CD4-positive, alpha-beta T cell (primary cell): ENCODE measurements around the gene TLX3. TPM values are rescaled to one million over a fixed set of nuclear protein-coding genes. Genes with fewer than 3 reads are reported as not detected.
"Not testable (repeated sequence)": the region's sequence is repeated elsewhere in the genome, so short reads cannot be mapped to it uniquely, and the experiment has no call there.

Source experiments
- ATAC-seq: fragments of 200-7000 bp; cut with Tn5 transposase; one replicate; pipeline ENCODE4 v1.10.0; 2022; ENCODE audit warnings: mild to moderate bottlenecking; ENCODE audit not compliant: poor library complexity
- CTCF ChIA-PET: fragments of 350-600 bp; sonication (Branson Sonifier 250); formaldehyde crosslinking; loops from one replicate; lab custom pipeline; 2021; ENCODE audit warnings: antibody characterized with exemption, inconsistent platforms; lab: Charles Lee
- POLR2A ChIA-PET: fragments of 350-600 bp; sonication (Branson Sonifier 250); formaldehyde crosslinking; loops from one replicate; lab custom pipeline; 2021; ENCODE audit warnings: antibody characterized with exemption, inconsistent platforms; lab: Charles Lee
- DNase-seq, 14 experiments: peaks; one replicate each; pipeline ENCODE4 v3.0.0-alpha.2; 2013 to 2020; ENCODE audit warnings: mixed read lengths in 2 of 14
- H3K27ac ChIP-seq, 2 donors: one replicate each; pipeline versions ENCODE4 v1.5.1 to v1.7.0; 2013; ENCODE audit warnings: low read length in 2 of 2, low read depth in 1 of 2, mild to moderate bottlenecking in 1 of 2
- H3K27me3 ChIP-seq, 2 experiments: 1 replicate in 1 of 2; 2 replicates in 1 of 2; pipeline versions ENCODE4 v1.6.1 to v1.7.0; 2013; ENCODE audit warnings: low read length in 2 of 2, control low read depth in 1 of 2, mild to moderate bottlenecking in 1 of 2, moderate library complexity in 1 of 2; ENCODE audit not compliant: insufficient read depth in 2 of 2, control insufficient read depth in 1 of 2
- H3K36me3 ChIP-seq: one replicate; pipeline ENCODE4 v1.6.1; 2013; ENCODE audit warnings: low read length, control low read depth; ENCODE audit not compliant: insufficient read depth
- H3K4me1 ChIP-seq: one replicate; pipeline ENCODE4 v1.6.1; 2013; ENCODE audit warnings: low read length, control low read depth; ENCODE audit not compliant: insufficient read depth
- H3K4me3 ChIP-seq: one replicate; pipeline ENCODE4 v1.5.1; 2013; ENCODE audit warnings: mild to moderate bottlenecking, low read length, moderate library complexity
- H3K9me3 ChIP-seq, 2 experiments: 1 replicate in 1 of 2; 2 replicates in 1 of 2; pipeline versions ENCODE4 v1.6.1 to v1.7.0; 2013; ENCODE audit warnings: low read length in 2 of 2, mild to moderate bottlenecking in 2 of 2, control low read depth in 1 of 2, moderate library complexity in 1 of 2; ENCODE audit not compliant: control insufficient read depth in 1 of 2, insufficient read depth in 1 of 2
- H3K27ac Mint-ChIP-seq: one replicate; pipeline ENCODE4 v1.8.0; 2020; ENCODE audit warnings: mixed read lengths
- H3K27me3 Mint-ChIP-seq: one replicate; pipeline ENCODE4 v1.8.0; 2021; ENCODE audit warnings: mixed read lengths
- H3K36me3 Mint-ChIP-seq: one replicate; pipeline ENCODE4 v1.8.0; 2021; ENCODE audit warnings: low read depth, mixed read lengths
- H3K4me1 Mint-ChIP-seq: one replicate; pipeline ENCODE4 v1.8.0; 2021; ENCODE audit warnings: low read depth, mixed read lengths
- H3K4me3 Mint-ChIP-seq: one replicate; pipeline ENCODE4 v1.8.0; 2020; ENCODE audit warnings: mild to moderate bottlenecking, mixed read lengths
- H3K9me3 Mint-ChIP-seq: one replicate; pipeline ENCODE4 v1.8.0; 2020; ENCODE audit warnings: mixed read lengths
- CTCF ChIP-seq: fragments of 200-600 bp; IDR thresholded peaks from one replicate; pipeline ENCODE4 v1.8.0; 2022; ENCODE audit warnings: antibody characterized with exemption, mild to moderate bottlenecking
- intact Hi-C, 2 experiments: fragments of 100-400 bp; cut with DNase I in 1 of 2; cut with micrococcal nuclease in 1 of 2; formaldehyde crosslinking; loops; one replicate each; pipeline versions ENCODE4 v1.15.1 to v1.9.0; 2023 to 2025; cut with DNase I, micrococcal nuclease
- total RNA-seq, 174 experiments: library from RNA in 2 of 174; stranded (reverse) in 2 of 174; gene quantifications; one replicate each; pipeline ENCODE4 v1.2.3 and lab custom pipeline; 2021 to 2026

TLX3 gene
- total RNA-seq, 2 experiments from 2014 or later: not detected

- Mint-ChIP-seq H3K36me3 (no peaks in the 10 kb centered on the region), H3K4me1 (no peaks in the 10 kb centered on the region), H3K27me3 (peaks cover 20% of the 10 kb centered on the region), H3K4me3 (no peak overlapping the region), H3K27ac (no peak overlapping the region), H3K9me3 (no peaks in the 10 kb centered on the region)
- DNase-seq: no peak
- Histone ChIP-seq H3K27me3 (peaks cover 0 to 6% of the 10 kb centered on the region in 2 experiments), H3K36me3 (no peaks in the 10 kb centered on the region), H3K4me1 (no peaks in the 10 kb centered on the region), H3K4me3 (no peak overlapping the region), H3K27ac (no peak overlapping the region), H3K9me3 (no peaks in the 10 kb centered on the region)
- intact Hi-C loops: no loop called here
- POLR2A ChIA-PET: no interaction called here
- CTCF ChIA-PET: no interaction called here
- TF ChIP-seq CTCF: no peak
- ATAC-seq: no peak
Observed at GRCh38 chr5:171295299-171295698, 13.7 kb upstream of the TLX3 start.

GRCh38 chr5:171295801-171296200 is 13.2 kb upstream of the TLX3 start:
- ATAC-seq: no peak
- TF ChIP-seq CTCF: no peak
- no peak overlapping the region for H3K27ac Mint-ChIP-seq

GRCh38 chr5:171297941-171298340 is 11.1 kb upstream of the TLX3 start:
- H3K36me3 ChIP-seq, H3K27me3 ChIP-seq, ATAC-seq, H3K27ac Mint-ChIP-seq, H3K4me3 Mint-ChIP-seq, H3K4me1 Mint-ChIP-seq, intact Hi-C loops, H3K4me3 ChIP-seq, H3K36me3 Mint-ChIP-seq, H3K9me3 Mint-ChIP-seq, H3K4me1 ChIP-seq, H3K27ac ChIP-seq, H3K9me3 ChIP-seq, POLR2A ChIA-PET, DNase-seq: not testable (repeated sequence)
- CTCF ChIA-PET: interaction anchor here (0.6 kb wide), 1 partner anchor 29 kb away, joined by 3 read pairs; no protein-coding TSS in a partner anchor
- H3K27me3 Mint-ChIP-seq: peaks cover 40% of the 10 kb centered on the region

More at GRCh38 chr5:171295801-171296200, 13.2 kb upstream of the TLX3 start:
- no peak for DNase-seq
- Histone ChIP-seq H3K9me3 (no peaks in the 10 kb centered on the region), H3K27ac (no peak overlapping the region), H3K27me3 (peaks cover 0 to 6% of the 10 kb centered on the region in 2 experiments), H3K36me3 (no peaks in the 10 kb centered on the region), H3K4me3 (no peak overlapping the region), H3K4me1 (no peaks in the 10 kb centered on the region)
- no peaks in the 10 kb centered on the region for H3K4me1 Mint-ChIP-seq
- H3K27me3 Mint-ChIP-seq: peaks cover 24% of the 10 kb centered on the region
- intact Hi-C loops: no loop called here
- no peaks in the 10 kb centered on the region for H3K36me3 Mint-ChIP-seq
- H3K4me3 Mint-ChIP-seq: no peak overlapping the region
- POLR2A ChIA-PET: no interaction called here
- CTCF ChIA-PET: no interaction called here
- H3K9me3 Mint-ChIP-seq: no peaks in the 10 kb centered on the region

- ATAC-seq (no peak), DNase-seq (no peak)
- H3K4me3 Mint-ChIP-seq: no peak overlapping the region
- no peak overlapping the region for H3K27ac Mint-ChIP-seq
- Histone ChIP-seq H3K9me3 (no peaks in the 10 kb centered on the region), H3K36me3 (no peaks in the 10 kb centered on the region), H3K27ac (no peak overlapping the region), H3K4me3 (no peak overlapping the region), H3K27me3 (peaks cover 10 to 11% of the 10 kb centered on the region in 2 experiments), H3K4me1 (no peaks in the 10 kb centered on the region)
- no peaks in the 10 kb centered on the region for H3K36me3 Mint-ChIP-seq
- peaks cover 53% of the 10 kb centered on the region for H3K27me3 Mint-ChIP-seq
- ChIA-PET CTCF (no interaction called here), POLR2A (no interaction called here)
- intact Hi-C loops: no loop called here
- H3K9me3 Mint-ChIP-seq: no peaks in the 10 kb centered on the region
- H3K4me1 Mint-ChIP-seq: no peaks in the 10 kb centered on the region
- TF ChIP-seq CTCF: no peak
Observed at GRCh38 chr5:171299228-171299627, 9.8 kb upstream of the TLX3 start.
